Measurements from ENCODE around the gene LCLAT1.

The LCLAT1 gene

DNA sequence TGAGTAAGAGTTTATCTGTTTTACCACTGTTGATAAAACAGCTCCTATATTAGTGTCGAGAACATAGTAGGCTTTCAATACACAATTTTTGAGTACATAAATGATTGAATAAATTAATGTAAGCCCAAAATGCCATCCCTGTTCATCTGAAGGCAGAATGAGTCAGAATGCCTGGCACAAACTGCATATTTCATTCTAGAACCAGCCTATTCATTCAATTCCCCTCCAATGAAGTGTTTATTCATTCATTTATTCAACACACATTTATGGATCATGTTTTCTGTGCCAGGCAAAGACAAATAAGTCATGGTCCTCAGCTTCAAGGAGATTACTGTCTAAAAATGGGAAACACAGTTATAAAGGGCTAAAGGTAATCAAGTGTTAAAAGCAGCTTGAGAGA, 22.8 kb upstream of the LCLAT1 start:
- DNase-seq = no peak

- DNase-seq = no peak
Measured at GRCh38 chr2:30425326-30425725, 21.7 kb upstream of the LCLAT1 start.

GRCh38 chr2:30427606-30428347, 19.3 kb upstream of the LCLAT1 start:
- no peak for DNase-seq

GRCh38 chr2:30428348-30428662, 18.7 kb upstream of the LCLAT1 start:
- no peak for DNase-seq

DNA sequence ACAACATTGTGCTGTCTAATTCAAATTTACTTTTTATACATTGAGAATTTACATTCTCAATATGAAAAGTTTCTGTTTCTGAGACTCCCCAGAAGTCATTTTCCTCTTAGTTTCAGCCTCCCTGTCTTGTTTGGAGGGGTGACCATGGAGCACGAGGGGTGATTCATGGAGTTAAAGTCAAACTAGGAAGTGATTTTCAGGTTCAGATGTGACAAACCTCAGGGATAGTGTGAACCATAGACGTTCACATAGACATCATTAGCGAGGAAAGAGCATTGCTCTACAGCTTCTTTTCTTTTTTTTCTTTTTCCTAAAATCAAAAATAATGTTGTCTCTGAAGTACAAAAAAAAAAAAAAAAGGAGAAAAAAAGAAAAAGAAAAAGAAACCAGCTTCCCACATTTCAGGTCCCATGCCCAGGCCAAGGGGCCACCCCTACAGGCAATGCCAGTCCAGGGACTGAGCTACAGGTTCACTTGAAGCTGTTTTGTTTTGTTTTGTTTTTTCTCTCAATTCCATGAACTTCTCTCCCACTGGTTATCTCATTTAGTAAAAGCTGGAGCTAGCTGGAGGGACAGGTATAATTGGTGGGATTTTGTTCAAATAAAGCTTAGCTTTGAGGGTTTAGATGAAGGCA, 18.1 kb upstream of the LCLAT1 start:
- no peak for DNase-seq

DNA sequence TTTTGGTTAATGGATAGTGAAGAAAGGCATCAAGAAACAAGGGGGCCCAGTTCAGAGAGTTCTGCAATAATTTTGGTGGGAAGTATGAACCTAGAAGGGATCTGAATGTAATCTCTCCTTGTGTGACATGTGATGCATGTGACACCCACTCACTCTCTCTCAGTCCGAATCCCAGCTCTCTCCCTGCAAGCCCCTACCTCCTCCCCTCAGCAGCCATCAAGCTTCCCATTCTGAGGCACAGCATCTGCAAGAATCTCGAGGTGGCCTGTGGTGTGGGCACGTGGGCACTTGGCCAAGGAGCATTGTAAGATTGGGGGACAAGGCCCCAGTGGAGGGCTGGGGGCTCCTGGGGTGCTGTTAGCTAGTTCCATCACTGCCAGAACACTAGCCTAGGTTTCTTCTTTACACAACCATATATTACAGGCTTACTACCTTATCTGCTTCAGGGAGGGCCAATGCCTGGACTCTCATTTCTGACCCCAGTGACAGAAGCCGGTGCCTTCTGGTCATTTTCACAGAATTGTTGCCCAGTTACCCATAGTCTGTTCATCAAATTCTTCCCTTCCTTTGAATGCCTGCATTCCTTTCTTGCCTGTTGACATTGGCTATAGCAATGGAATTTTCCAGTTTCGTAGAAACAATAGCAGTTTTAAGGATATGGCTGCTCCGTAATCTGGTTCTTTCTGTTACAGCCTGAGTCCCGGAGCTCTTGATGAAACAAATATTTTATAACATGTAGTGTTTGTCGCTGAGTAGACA, 13.3 kb upstream of the LCLAT1 start:
- DNase-seq = no peak

DNA sequence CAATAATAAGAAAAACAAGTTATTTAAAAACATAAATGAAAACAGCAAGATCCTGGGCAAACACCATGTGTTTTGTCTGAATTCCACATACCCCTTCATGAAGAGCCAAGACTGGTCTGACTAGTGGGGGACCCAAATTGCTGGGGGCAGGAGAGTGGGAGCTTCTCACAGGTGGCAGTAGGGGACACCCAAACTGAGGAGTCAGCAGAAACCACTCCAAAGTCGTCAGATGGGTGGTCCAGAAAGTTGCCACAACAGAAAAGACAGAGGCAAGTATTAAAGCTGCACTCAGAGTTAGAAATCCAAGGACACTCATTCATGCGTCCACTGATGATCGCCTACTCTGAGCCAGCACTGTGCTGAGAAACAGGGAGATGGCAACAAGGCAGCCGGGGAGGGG, 12.3 kb upstream of the LCLAT1 start:
- no peak for DNase-seq

GRCh38 chr2:30436859-30437435, 10.1 kb upstream of the LCLAT1 start:
- no peak for DNase-seq

DNA sequence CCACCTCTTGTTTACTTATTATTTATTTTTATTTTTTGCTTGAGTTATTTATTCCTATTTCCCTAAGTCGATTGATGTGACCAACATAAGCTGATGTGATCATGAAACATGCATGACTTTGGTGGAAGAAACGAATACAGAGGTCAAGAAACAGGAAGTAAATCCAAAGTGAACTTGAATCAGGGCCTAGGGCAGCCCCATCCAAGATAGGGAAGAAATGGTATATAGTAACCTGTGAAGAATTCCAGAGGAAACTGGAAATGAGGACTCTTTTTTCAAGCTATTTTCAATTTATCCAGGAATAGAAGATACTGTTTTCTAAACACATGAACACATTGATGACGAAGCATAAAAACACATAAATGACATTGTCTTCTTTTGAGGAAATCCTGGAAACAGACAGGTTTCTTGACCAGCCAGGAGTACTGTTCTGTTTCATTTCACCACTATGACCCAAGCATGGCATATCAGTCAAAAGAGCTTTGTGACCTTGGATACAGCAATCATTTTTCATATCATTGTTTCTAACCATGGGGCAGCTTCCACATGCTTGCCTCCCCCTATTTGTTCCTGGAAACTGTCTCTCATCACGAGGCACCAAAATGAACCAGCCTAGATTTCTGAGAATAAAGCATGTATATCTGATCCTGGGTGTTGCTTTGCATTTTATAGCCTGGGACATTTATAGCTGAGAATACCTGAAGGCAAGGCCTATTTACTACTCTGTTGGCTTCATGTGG, 9.1 kb upstream of the LCLAT1 start:
- DNase-seq = no peak

DNA sequence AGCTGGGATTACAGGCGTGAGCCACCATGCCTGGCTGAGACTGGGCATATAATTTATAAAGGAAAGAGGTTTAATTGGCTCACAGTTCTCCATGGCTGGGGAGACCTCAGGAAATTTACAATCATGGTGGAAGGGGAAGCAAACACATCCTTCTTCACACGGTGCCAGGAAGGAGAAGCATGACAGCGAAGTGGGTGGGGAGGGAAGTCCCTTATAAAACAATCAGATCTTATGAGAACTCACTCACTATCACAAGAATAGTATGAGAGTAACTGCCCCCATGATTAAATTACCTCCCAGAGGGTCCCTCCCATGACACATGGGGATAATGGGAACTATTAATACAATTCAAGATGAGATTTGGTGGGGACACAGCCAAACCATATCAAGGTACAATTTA, 7.8 kb upstream of the LCLAT1 start:
- no peak for DNase-seq

- no peak for DNase-seq
Measured at GRCh38 chr2:30439879-30440278, 7.2 kb upstream of the LCLAT1 start.

GRCh38 chr2:30441023-30441422, 6.0 kb upstream of the LCLAT1 start:
- no peak for DNase-seq

DNA sequence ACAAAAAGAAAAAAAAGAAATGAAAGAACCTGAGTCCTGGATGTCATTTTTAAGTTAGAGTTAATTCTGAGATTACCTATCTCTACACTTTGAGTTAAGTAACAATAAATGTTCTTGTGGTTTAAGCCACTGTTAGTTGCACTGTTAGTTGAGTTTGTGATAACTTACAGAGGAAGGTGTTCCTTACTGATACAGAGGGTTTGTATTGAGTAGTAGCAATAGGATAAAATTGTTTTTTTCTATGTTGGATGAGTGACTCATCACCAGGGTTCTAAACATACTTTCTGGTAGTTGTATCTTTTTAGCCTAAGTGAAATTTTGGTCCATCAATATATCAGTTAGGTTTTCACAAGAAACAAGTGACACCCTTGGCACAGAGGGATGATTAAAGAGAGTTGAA, 4.0 kb upstream of the LCLAT1 start:
- DNase-seq = no peak

DNA sequence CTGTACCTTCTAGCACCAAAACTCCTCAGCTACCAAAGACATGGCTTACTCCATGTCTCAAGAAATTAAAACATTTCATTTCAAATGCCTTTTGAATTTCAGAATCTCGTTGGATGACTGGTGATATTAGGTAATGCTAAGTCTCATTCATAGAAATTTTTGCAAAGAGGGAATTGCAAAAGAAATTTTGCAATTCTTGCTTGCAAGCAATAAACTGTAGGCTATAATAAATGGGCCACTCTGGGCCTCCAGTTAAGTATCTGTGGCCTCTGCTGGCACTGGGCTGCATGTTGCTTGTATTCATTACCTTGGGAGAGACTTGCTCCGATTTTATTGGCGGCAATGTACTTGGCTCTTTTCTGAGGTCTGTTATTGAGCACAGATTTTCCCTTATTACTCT, 2.8 kb upstream of the LCLAT1 start:
- no peak for DNase-seq

DNA sequence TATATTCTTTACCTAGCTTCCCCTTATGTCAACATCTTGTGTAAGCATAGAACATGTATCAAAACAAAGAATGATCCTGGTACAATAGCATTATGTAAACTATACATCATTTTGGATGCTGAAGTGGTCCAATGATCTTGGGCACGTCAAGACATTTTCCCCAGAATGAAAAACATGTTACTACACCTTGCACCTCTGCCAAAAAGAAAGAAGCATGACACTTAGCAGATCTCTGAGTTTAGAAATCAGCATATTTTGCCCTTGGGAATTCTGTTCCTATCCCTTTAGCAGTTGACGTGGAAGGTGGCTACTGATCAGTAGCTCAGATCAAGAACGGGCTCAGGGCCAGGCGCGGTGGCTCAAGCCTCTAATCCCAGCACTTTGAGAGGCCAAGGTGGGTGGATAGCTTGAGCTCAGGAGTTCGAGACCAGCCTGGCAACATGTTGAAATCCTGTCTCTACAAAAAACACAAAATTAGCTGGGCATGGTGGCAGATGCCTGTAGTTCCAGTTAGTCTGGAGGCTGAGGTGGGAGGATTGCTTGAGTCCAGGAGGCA, 1.7 kb upstream of the LCLAT1 start:
- DNase-seq = no peak

GRCh38 chr2:30446602-30447148, 371 bp upstream of the LCLAT1 start:
- no peak for DNase-seq

DNA sequence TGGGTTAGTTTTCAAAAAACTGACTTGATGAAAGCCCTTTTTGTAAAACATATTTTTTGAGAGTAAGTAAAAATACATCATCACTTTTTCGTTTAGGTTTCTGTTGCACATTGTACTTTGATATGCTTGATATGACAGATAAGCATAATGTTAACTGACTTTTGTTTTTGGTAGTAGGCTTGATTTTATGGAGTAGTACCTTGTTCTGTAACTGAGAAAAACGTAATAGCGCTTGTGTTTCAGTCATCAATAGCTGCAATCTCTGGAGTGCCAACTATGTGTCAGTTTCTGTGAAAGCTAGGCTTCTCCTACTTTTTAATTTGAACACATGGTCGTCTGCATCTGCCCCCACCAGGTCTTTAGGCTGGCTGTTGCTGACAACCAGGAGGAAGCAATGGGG, 1.3 kb downstream of the LCLAT1 start:
- no peak for DNase-seq

- DNase-seq = no peak
Measured at GRCh38 chr2:30448866-30449265, 1.8 kb downstream of the LCLAT1 start.

- DNase-seq = no peak
Measured at GRCh38 chr2:30450025-30450424, 3.0 kb downstream of the LCLAT1 start.

DNA sequence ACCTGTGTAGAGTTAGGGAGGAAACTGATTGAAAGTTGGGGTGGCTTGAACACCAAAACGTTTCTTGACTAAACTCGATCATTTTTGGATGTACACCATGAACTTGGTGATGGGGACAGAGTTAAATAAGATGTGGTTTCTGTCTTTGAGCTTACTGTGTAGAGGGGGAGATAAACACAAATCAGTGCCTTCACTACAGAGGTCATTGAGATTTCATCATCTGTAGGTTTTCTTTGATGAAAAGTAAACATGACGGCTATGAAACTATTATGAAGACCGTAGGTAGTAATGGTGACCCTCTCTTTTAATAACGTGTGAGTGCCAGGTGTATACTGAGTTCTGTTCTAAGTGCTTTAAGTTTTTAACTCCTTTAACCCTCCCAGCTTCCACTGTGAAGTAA, 6.5 kb downstream of the LCLAT1 start:
- DNase-seq = no peak

GRCh38 chr2:30454571-30454970, 7.5 kb downstream of the LCLAT1 start:
- no peak for DNase-seq

DNA sequence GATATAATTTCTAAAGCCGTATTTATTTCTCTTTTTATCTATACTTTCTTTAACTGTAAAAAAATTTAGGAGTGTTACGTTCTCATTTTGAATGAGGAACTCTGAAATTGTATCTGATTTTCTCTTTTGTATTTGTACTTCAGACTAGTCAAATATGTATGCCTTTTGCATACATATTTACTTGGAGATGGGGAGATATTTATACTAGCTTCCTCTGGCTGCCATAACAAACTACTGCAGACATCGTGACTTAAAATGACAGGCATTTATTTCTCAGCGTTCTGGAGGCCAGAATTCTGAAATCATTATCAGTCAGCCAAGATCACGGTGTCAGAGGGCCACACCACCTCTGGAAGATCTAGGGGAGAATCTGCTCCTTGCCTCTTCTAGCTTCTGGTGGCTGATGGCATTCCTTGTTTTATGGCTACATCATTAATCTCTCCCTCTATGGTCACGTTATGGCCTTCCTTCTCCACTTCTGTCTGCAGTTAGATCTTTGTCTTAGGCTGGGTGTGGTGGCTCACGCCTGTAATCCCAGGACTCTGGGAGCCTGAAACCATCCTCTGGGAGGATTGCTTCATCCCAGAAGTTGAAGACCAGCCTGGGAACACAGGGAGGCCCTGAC, 8.2 kb downstream of the LCLAT1 start:
- DNase-seq = no peak
